Measurements from ENCODE around the gene HHATL.

DNA sequence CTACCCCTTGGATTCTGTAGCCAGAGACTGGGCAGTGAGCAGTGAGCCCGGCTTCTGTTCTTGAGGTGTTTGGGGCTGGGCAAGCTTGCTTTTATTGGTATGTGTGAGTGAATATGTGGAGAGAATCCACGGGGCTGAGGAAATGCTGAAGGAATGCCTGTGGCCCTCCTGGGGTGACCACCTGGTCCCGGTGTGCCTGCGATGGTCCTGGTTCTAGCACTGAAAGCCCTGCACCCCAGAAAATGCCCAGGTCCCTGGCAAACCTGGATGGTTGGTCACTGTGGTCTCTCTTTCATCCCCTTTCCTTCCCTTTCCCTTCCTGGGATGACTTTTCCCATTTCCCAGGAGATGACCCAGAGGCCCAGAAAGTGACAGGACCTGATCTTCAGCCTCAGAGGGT lies 44.9 kb downstream of the HHATL start:
- no peak for TF ChIP-seq POLR2AphosphoS5 (IDR thresholded peaks at IDR 0.05)
- TF ChIP-seq, protein P1, sequence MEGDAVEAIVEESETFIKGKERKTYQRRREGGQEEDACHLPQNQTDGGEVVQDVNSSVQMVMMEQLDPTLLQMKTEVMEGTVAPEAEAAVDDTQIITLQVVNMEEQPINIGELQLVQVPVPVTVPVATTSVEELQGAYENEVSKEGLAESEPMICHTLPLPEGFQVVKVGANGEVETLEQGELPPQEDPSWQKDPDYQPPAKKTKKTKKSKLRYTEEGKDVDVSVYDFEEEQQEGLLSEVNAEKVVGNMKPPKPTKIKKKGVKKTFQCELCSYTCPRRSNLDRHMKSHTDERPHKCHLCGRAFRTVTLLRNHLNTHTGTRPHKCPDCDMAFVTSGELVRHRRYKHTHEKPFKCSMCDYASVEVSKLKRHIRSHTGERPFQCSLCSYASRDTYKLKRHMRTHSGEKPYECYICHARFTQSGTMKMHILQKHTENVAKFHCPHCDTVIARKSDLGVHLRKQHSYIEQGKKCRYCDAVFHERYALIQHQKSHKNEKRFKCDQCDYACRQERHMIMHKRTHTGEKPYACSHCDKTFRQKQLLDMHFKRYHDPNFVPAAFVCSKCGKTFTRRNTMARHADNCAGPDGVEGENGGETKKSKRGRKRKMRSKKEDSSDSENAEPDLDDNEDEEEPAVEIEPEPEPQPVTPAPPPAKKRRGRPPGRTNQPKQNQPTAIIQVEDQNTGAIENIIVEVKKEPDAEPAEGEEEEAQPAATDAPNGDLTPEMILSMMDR (IDR thresholded peaks at IDR 0.05) = no peak
